HEK293 (cell line): ENCODE measurements around the gene SKOR1.

Experiments
- PATZ1 ChIP-seq: fragments of 450-650 bp; formaldehyde crosslinking; IDR thresholded peaks from 2 replicates; pipeline ENCODE4 v1.5.1; 2016; ENCODE audit warnings: missing biosample characterization, missing genetic modification characterization
- PRDM2 ChIP-seq: fragments of 450-650 bp; formaldehyde crosslinking; IDR thresholded peaks from 2 replicates; pipeline ENCODE4 v1.5.1; 2016; ENCODE audit warnings: missing biosample characterization, missing genetic modification characterization, borderline replicate concordance
- ZBTB10 ChIP-seq: fragments of 450-650 bp; formaldehyde crosslinking; IDR thresholded peaks from 2 replicates; pipeline ENCODE4 v1.5.1; 2016; ENCODE audit warnings: missing biosample characterization, missing genetic modification characterization
- ZBTB26 ChIP-seq: fragments of 450-650 bp; formaldehyde crosslinking; optimal IDR thresholded peaks from 2 replicates; pipeline ENCODE3; 2016; ENCODE audit warnings: missing biosample characterization, mild to moderate bottlenecking, missing genetic modification characterization
- ZBTB48 ChIP-seq: fragments of 450-650 bp; formaldehyde crosslinking; IDR thresholded peaks from 2 replicates; pipeline ENCODE4 v1.5.1; 2016; ENCODE audit warnings: missing biosample characterization, missing genetic modification characterization
- ZBTB8A ChIP-seq: fragments of 450-650 bp; formaldehyde crosslinking; IDR thresholded peaks from 2 replicates; pipeline ENCODE4 v1.5.1; 2016; ENCODE audit warnings: missing biosample characterization, missing genetic modification characterization
- ZFP3 ChIP-seq: fragments of 450-650 bp; formaldehyde crosslinking; IDR thresholded peaks from 2 replicates; pipeline ENCODE4 v1.5.1; 2016; ENCODE audit warnings: low read depth, missing biosample characterization, missing genetic modification characterization
- ZNF146 ChIP-seq: fragments of 450-650 bp; formaldehyde crosslinking; IDR thresholded peaks from 2 replicates; pipeline ENCODE4 v1.5.1; 2016; ENCODE audit warnings: missing biosample characterization, missing genetic modification characterization
- ZNF341 ChIP-seq: fragments of 450-650 bp; formaldehyde crosslinking; IDR thresholded peaks from 2 replicates; pipeline ENCODE4; 2016; ENCODE audit warnings: low read depth, missing biosample characterization, missing genetic modification characterization
- ZNF518A ChIP-seq: fragments of 450-650 bp; formaldehyde crosslinking; conservative IDR thresholded peaks from 2 replicates; pipeline ENCODE4 v1.5.1; 2016; ENCODE audit warnings: low read depth, missing biosample characterization, missing genetic modification characterization
- ZNF548 ChIP-seq: fragments of 450-650 bp; formaldehyde crosslinking; IDR thresholded peaks from 2 replicates; pipeline ENCODE4 v1.5.1; 2016; ENCODE audit warnings: missing biosample characterization, missing genetic modification characterization
- ZNF558 ChIP-seq: fragments of 450-650 bp; formaldehyde crosslinking; IDR thresholded peaks from 2 replicates; pipeline ENCODE4 v1.5.1; 2016; ENCODE audit warnings: missing biosample characterization, missing genetic modification characterization
- ZNF629 ChIP-seq: fragments of 450-650 bp; formaldehyde crosslinking; IDR thresholded peaks from 2 replicates; pipeline ENCODE4 v1.5.1; 2017; ENCODE audit warnings: missing biosample characterization, missing genetic modification characterization
- ZSCAN16 ChIP-seq: fragments of 450-650 bp; formaldehyde crosslinking; IDR thresholded peaks from 2 replicates; pipeline ENCODE4 v1.5.1; 2016; ENCODE audit warnings: missing biosample characterization, missing genetic modification characterization
- ZSCAN23 ChIP-seq: fragments of 450-650 bp; formaldehyde crosslinking; IDR thresholded peaks from 2 replicates; pipeline ENCODE4 v1.5.1; 2016; ENCODE audit warnings: missing biosample characterization, missing genetic modification characterization

The SKOR1 gene

GRCh38 chr15:67839929-67840748 lies 14.8 kb downstream of the SKOR1 start, which contains the start of gene RNU6-1 (continued):
- TF ChIP-seq ZBTB10 (tag by site-specific recombination) (peak; percentile 97; the same call in 1 of the 2 replicates), ZNF518A (tag by site-specific recombination) (no peak; the same call in 1 of the 2 replicates), ZNF548 (tag by site-specific recombination) (0 out of 2 replicates have a peak, but pooled peaks have one; percentile 49), ZNF629 (tag by site-specific recombination) (peak; percentile 80), PATZ1 (peak; percentile 95), ZNF146 (0 out of 2 replicates have a peak, but pooled peaks have one; percentile 15), ZSCAN16 (tag by site-specific recombination) (no peak), ZNF558 (tag by site-specific recombination) (peak; percentile 81), ZSCAN23 (tag by site-specific recombination) (0 out of 2 replicates have a peak, but pooled peaks have one; percentile 41), ZBTB8A (peak; percentile 63; the same call in 1 of the 2 replicates), ZNF341 (tag by site-specific recombination) (peak; percentile 85), ZBTB26 (tag by site-specific recombination) (peak; percentile 99), PRDM2 (tag by site-specific recombination) (no peak), ZFP3 (tag by site-specific recombination) (peak; percentile 96), ZBTB48 (tag by site-specific recombination) (peak; percentile 99)
